ENCODE measurements around the gene C17orf114.

DNA sequence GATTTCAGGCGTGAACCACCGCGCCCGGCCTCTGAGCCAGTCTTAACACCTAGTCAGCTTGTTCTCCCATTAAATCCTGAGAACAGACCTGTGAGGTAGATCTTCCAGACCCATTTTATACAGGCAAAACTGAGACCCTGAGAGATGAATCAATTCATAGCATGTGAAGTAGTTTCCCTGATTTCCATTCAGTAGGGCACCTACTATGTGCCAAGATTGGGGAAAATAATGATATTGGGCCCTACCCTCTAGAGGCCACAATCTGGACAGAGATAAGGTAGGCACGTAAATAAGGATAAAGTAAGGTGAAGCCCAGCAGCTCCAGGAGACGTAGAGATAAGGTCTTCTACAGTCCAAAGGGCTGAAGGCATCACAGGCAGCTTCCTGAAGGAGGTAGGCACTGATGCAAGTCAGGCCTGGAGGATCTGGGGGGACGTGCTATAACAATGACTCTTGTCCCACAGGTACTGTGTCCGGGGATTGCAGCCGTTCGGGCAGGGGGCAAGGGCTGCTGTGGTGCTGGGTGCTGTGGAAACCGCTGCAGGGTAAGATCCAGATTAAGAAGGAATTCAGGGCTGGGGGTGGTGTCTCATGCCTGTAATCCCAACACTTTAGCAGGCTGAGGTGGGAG is 21.7 kb downstream of the C17orf114 start:
- TF ChIP-seq, protein P1, sequence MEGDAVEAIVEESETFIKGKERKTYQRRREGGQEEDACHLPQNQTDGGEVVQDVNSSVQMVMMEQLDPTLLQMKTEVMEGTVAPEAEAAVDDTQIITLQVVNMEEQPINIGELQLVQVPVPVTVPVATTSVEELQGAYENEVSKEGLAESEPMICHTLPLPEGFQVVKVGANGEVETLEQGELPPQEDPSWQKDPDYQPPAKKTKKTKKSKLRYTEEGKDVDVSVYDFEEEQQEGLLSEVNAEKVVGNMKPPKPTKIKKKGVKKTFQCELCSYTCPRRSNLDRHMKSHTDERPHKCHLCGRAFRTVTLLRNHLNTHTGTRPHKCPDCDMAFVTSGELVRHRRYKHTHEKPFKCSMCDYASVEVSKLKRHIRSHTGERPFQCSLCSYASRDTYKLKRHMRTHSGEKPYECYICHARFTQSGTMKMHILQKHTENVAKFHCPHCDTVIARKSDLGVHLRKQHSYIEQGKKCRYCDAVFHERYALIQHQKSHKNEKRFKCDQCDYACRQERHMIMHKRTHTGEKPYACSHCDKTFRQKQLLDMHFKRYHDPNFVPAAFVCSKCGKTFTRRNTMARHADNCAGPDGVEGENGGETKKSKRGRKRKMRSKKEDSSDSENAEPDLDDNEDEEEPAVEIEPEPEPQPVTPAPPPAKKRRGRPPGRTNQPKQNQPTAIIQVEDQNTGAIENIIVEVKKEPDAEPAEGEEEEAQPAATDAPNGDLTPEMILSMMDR (conservative IDR thresholded peaks at IDR 0.05; ENCODE audit: low read depth, low read length), result no peak
- TF ChIP-seq BHLHE40 (IDR thresholded peaks at IDR 0.05; ENCODE audit: low read depth, low read length) (no peak), CEBPB (IDR thresholded peaks at IDR 0.05; ENCODE audit: low read depth, low read length) (no peak), POLR2A (IDR thresholded peaks at IDR 0.05; ENCODE audit: low read depth, low read length) (no peak), RCOR1 (IDR thresholded peaks at IDR 0.05; ENCODE audit: insufficient replicate concordance, low read length) (no peak), MAFK (IDR thresholded peaks at IDR 0.05; ENCODE audit: low read depth, low read length) (no peak), RFX5 (IDR thresholded peaks at IDR 0.05; ENCODE audit: low read depth, low read length) (no peak), SMC3 (IDR thresholded peaks at IDR 0.05; ENCODE audit: low read depth, low read length) (no peak), MXI1 (IDR thresholded peaks at IDR 0.05; ENCODE audit: borderline replicate concordance, low read depth, low read length) (no peak), RAD21 (IDR thresholded peaks at IDR 0.05; ENCODE audit: low read length) (no peak), FOS (IDR thresholded peaks at IDR 0.05; ENCODE audit: low read depth, low read length) (no peak)
- TF ChIP-seq, protein P2, sequence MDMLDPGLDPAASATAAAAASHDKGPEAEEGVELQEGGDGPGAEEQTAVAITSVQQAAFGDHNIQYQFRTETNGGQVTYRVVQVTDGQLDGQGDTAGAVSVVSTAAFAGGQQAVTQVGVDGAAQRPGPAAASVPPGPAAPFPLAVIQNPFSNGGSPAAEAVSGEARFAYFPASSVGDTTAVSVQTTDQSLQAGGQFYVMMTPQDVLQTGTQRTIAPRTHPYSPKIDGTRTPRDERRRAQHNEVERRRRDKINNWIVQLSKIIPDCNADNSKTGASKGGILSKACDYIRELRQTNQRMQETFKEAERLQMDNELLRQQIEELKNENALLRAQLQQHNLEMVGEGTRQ (IDR thresholded peaks at IDR 0.05; ENCODE audit: low read depth, low read length), result no peak
